ENCODE measurements around the gene OR5T3. TPM values are rescaled to one million over a fixed set of nuclear protein-coding genes. Genes with fewer than 3 reads are reported as not detected.
"Not testable (repeated sequence)": the region's sequence is repeated elsewhere in the genome, so short reads cannot be mapped to it uniquely, and the experiment has no call there.

Gene OR5T3
- not detected for total RNA-seq
- not detected for polyA plus RNA-seq (2013, experiment 1 of 2)
- polyA plus RNA-seq (2013, experiment 2 of 2): not detected
- 0 to 0.07 (median 0) reads per million in 172 experiments for total RNA-seq

- Mint-ChIP-seq H3K36me3 (ENCODE audit: low read depth) (no peaks in the 10 kb centered on the region), H3K4me1 (ENCODE audit: low read depth) (no peaks in the 10 kb centered on the region), H3K9me3 (peaks cover 15% of the 10 kb centered on the region), H3K27ac (no peak within 1 kb of the TSS), H3K27me3 (no peaks in the 10 kb centered on the region), H3K4me3 (no peak within 1 kb of the TSS)
- ChIA-PET POLR2A (no interaction called here), CTCF (no interaction called here)
- ATAC-seq (ENCODE audit: poor library complexity) (no peak), DNase-seq (no peak)
- intact Hi-C loops (cut with DNase I, micrococcal nuclease): no loop called here
- Histone ChIP-seq H3K4me1 (ENCODE audit: insufficient read depth, low read length) (no peaks in the 10 kb centered on the region), H3K27me3 (ENCODE audit: control insufficient read depth in 1 of 2, insufficient read depth in 2 of 2, low read length in 2 of 2) (no peaks in the 10 kb centered on the region), H3K36me3 (ENCODE audit: insufficient read depth, low read length) (no peaks in the 10 kb centered on the region), H3K27ac (ENCODE audit: low read depth in 1 of 2, low read length in 2 of 2) (no peak within 1 kb of the TSS), H3K9me3 (ENCODE audit: control insufficient read depth in 1 of 2, insufficient read depth in 1 of 2, low read length in 2 of 2) (peaks cover 0 to 3% of the 10 kb centered on the region in 2 experiments), H3K4me3 (ENCODE audit: low read length) (no peak within 1 kb of the TSS)
- TF ChIP-seq CTCF (IDR thresholded peaks at IDR 0.05): no peak
Observed at GRCh38 chr11:56251954-56252353, at the start of gene OR5T3. Gene OR5T3 (plus strand): TSS chr11:56252254. CDS start chr11:56252254, 0 bp downstream.

GRCh38 chr11:56207790-56208189 lies 44.3 kb upstream of the OR5T3 start:
- ChIA-PET POLR2A (no interaction called here), CTCF (no interaction called here)
- Mint-ChIP-seq H3K27me3 (no peaks in the 10 kb centered on the region), H3K9me3 (peaks cover 11% of the 10 kb centered on the region), H3K27ac (no peak overlapping the region), H3K36me3 (ENCODE audit: low read depth) (no peaks in the 10 kb centered on the region), H3K4me1 (ENCODE audit: low read depth) (no peaks in the 10 kb centered on the region), H3K4me3 (no peak overlapping the region)
- DNase-seq (no peak), ATAC-seq (ENCODE audit: poor library complexity) (no peak)
- intact Hi-C loops (cut with DNase I, micrococcal nuclease): no loop called here
- no peaks in the 10 kb centered on the region for H3K27me3 ChIP-seq (ENCODE audit: control insufficient read depth in 1 of 2, insufficient read depth in 2 of 2, low read length in 2 of 2)
- no peak for TF ChIP-seq CTCF (IDR thresholded peaks at IDR 0.05)
- peaks cover 10 to 13% of the 10 kb centered on the region in 2 experiments for H3K9me3 ChIP-seq (ENCODE audit: control insufficient read depth in 1 of 2, insufficient read depth in 1 of 2, low read length in 2 of 2)
- H3K36me3 ChIP-seq (ENCODE audit: insufficient read depth, low read length): no peaks in the 10 kb centered on the region
- no peak overlapping the region for H3K4me3 ChIP-seq (ENCODE audit: low read length)
- H3K27ac ChIP-seq (ENCODE audit: low read depth in 1 of 2, low read length in 2 of 2): no peak overlapping the region
- H3K4me1 ChIP-seq (ENCODE audit: insufficient read depth, low read length): no peaks in the 10 kb centered on the region

GRCh38 chr11:56214537-56214936 lies 37.5 kb upstream of the OR5T3 start:
- ATAC-seq (ENCODE audit: poor library complexity) (no peak), DNase-seq (no peak)
- Mint-ChIP-seq H3K9me3 (peaks cover 24% of the 10 kb centered on the region), H3K4me3 (no peak overlapping the region), H3K4me1 (ENCODE audit: low read depth) (no peaks in the 10 kb centered on the region), H3K27ac (no peak overlapping the region), H3K27me3 (no peaks in the 10 kb centered on the region), H3K36me3 (ENCODE audit: low read depth) (no peaks in the 10 kb centered on the region)
- Histone ChIP-seq H3K36me3 (ENCODE audit: insufficient read depth, low read length) (no peaks in the 10 kb centered on the region), H3K4me3 (ENCODE audit: low read length) (no peak overlapping the region), H3K27me3 (ENCODE audit: control insufficient read depth in 1 of 2, insufficient read depth in 2 of 2, low read length in 2 of 2) (no peaks in the 10 kb centered on the region), H3K27ac (ENCODE audit: low read depth in 1 of 2, low read length in 2 of 2) (no peak overlapping the region), H3K4me1 (ENCODE audit: insufficient read depth, low read length) (no peaks in the 10 kb centered on the region), H3K9me3 (ENCODE audit: control insufficient read depth in 1 of 2, insufficient read depth in 1 of 2, low read length in 2 of 2) (peaks cover 0 to 8% of the 10 kb centered on the region in 2 experiments)
- CTCF ChIA-PET: no interaction called here
- no peak for TF ChIP-seq CTCF (IDR thresholded peaks at IDR 0.05)
- intact Hi-C loops (cut with DNase I, micrococcal nuclease): no loop called here
- POLR2A ChIA-PET: no interaction called here

GRCh38 chr11:56219735-56220134 lies 32.3 kb upstream of the OR5T3 start:
- H3K4me1 Mint-ChIP-seq (ENCODE audit: low read depth); H3K4me3 Mint-ChIP-seq; H3K27me3 ChIP-seq (ENCODE audit: control insufficient read depth in 1 of 2, insufficient read depth in 2 of 2, low read length in 2 of 2); H3K9me3 ChIP-seq (ENCODE audit: control insufficient read depth in 1 of 2, insufficient read depth in 1 of 2, low read length in 2 of 2); DNase-seq; CTCF ChIA-PET; ATAC-seq (ENCODE audit: poor library complexity); H3K27ac Mint-ChIP-seq; H3K36me3 Mint-ChIP-seq (ENCODE audit: low read depth); H3K4me1 ChIP-seq (ENCODE audit: insufficient read depth, low read length); H3K36me3 ChIP-seq (ENCODE audit: insufficient read depth, low read length); intact Hi-C loops (cut with DNase I, micrococcal nuclease); H3K4me3 ChIP-seq (ENCODE audit: low read length); H3K27me3 Mint-ChIP-seq; POLR2A ChIA-PET; H3K27ac ChIP-seq (ENCODE audit: low read depth in 1 of 2, low read length in 2 of 2): not testable (repeated sequence)
- H3K9me3 Mint-ChIP-seq: peaks cover 20% of the 10 kb centered on the region
